Measurements from ENCODE around the gene FOLR1.

DNA sequence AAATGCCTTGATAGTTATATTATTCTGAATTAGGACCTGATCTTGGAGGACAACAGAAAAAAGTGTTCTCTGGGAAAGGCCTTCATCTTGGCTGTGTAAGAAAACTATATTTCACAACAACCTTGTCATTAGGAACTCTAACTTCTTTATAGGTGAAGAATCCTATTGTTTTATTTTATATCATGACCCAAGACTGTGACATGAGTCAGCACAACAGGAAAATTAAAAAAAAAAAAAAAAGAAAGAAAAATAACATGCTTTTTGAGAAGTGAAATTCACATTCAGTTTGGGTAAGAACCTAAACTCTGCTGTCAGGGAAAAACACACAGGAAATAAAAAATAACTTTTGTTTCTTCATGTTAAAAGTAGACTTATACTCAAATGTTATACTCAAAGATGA lies 12.9 kb downstream of the FOLR1 start:
- TF ChIP-seq, protein P1, sequence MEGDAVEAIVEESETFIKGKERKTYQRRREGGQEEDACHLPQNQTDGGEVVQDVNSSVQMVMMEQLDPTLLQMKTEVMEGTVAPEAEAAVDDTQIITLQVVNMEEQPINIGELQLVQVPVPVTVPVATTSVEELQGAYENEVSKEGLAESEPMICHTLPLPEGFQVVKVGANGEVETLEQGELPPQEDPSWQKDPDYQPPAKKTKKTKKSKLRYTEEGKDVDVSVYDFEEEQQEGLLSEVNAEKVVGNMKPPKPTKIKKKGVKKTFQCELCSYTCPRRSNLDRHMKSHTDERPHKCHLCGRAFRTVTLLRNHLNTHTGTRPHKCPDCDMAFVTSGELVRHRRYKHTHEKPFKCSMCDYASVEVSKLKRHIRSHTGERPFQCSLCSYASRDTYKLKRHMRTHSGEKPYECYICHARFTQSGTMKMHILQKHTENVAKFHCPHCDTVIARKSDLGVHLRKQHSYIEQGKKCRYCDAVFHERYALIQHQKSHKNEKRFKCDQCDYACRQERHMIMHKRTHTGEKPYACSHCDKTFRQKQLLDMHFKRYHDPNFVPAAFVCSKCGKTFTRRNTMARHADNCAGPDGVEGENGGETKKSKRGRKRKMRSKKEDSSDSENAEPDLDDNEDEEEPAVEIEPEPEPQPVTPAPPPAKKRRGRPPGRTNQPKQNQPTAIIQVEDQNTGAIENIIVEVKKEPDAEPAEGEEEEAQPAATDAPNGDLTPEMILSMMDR (IDR thresholded peaks at IDR 0.05) = no peak
- TF ChIP-seq POLR2A (IDR thresholded peaks at IDR 0.05) = no peak
